Stimulated activated CD8-positive, alpha-beta memory T cell treated with anti-CD3 and anti-CD28 coated beads, Interleukin-7, amount 100 ng/mL, for 1 hour (primary cell): ENCODE results near the gene REC114.
"Not testable (repeated sequence)": the region's sequence is repeated elsewhere in the genome, so short reads cannot be mapped to it uniquely, and the experiment has no call there.

Experiments
- DNase-seq, 2 donors: peaks; one replicate each; pipeline ENCODE4 v3.0.0-alpha.2; 2020; ENCODE audit warnings: low read depth in 2 of 2

Gene REC114

GRCh38 chr15:73527598-73527997 lies 84.6 kb downstream of the REC114 start:
- DNase-seq: no peak

GRCh38 chr15:73530649-73531048 lies 87.7 kb downstream of the REC114 start:
- no peak for DNase-seq

- DNase-seq: no peak
Measured at GRCh38 chr15:73538123-73538522, 95.2 kb downstream of the REC114 start.

GRCh38 chr15:73538563-73539211 lies 95.7 kb downstream of the REC114 start:
- DNase-seq: no peak

GRCh38 chr15:73539212-73540128 lies 96.5 kb downstream of the REC114 start:
- DNase-seq: no peak

GRCh38 chr15:73540161-73540560 lies 97.2 kb downstream of the REC114 start:
- no peak for DNase-seq

GRCh38 chr15:73541479-73541878 lies 98.5 kb downstream of the REC114 start:
- no peak for DNase-seq

GRCh38 chr15:73548925-73549324 lies 106.0 kb downstream of the REC114 start:
- DNase-seq: not testable (repeated sequence)

- DNase-seq: no peak
Measured at GRCh38 chr15:73550190-73550589, 107.2 kb downstream of the REC114 start.

GRCh38 chr15:73555080-73555479 lies 112.1 kb downstream of the REC114 start:
- no peak for DNase-seq

- DNase-seq: no peak
Measured at GRCh38 chr15:73558529-73558928, 115.6 kb downstream of the REC114 start.

GRCh38 chr15:73560501-73561117 lies 117.6 kb downstream of the REC114 start:
- no peak for DNase-seq

GRCh38 chr15:73564255-73564654 lies 121.3 kb downstream of the REC114 start:
- no peak for DNase-seq

- no peak for DNase-seq
Measured at GRCh38 chr15:73567020-73567419, 124.1 kb downstream of the REC114 start.

- no peak for DNase-seq
Measured at GRCh38 chr15:73568564-73569280, 125.8 kb downstream of the REC114 start.

- DNase-seq: no peak
Measured at GRCh38 chr15:73569361-73569760, 126.4 kb downstream of the REC114 start.

GRCh38 chr15:73570355-73571032 lies 127.5 kb downstream of the REC114 start:
- no peak for DNase-seq

- DNase-seq: no peak
Measured at GRCh38 chr15:73571346-73571745, 128.4 kb downstream of the REC114 start.

GRCh38 chr15:73572296-73572695 lies 129.3 kb downstream of the REC114 start:
- no peak for DNase-seq

GRCh38 chr15:73573037-73573436 lies 130.1 kb downstream of the REC114 start:
- no peak for DNase-seq

- no peak for DNase-seq
Measured at GRCh38 chr15:73573572-73573971, 130.6 kb downstream of the REC114 start.
